Mucosa of rectum (tissue), 2 donors: ENCODE measurements around the gene B4GALT5.
"Not testable (repeated sequence)": the region's sequence is repeated elsewhere in the genome, so short reads cannot be mapped to it uniquely, and the experiment has no call there.

Experiments
- H3K27ac ChIP-seq, 2 donors: one replicate each; pipeline ENCODE4 v1.7.0; 2013; ENCODE audit warnings: inconsistent platforms in 2 of 2, low read depth in 2 of 2, low read length in 2 of 2
- H3K27me3 ChIP-seq, 2 donors: one replicate each; pipeline ENCODE4 v1.7.0; 2013; ENCODE audit warnings: low read length in 2 of 2; ENCODE audit not compliant: control insufficient read depth in 2 of 2, insufficient read depth in 2 of 2
- H3K36me3 ChIP-seq, 2 donors: one replicate each; pipeline ENCODE4 v1.7.0; 2013; ENCODE audit warnings: low read length in 2 of 2; ENCODE audit not compliant: control insufficient read depth in 2 of 2, insufficient read depth in 2 of 2
- H3K4me1 ChIP-seq, 2 donors: one replicate each; pipeline ENCODE4 v1.7.0; 2013; ENCODE audit warnings: low read length in 2 of 2, mild to moderate bottlenecking in 1 of 2; ENCODE audit not compliant: control insufficient read depth in 2 of 2, insufficient read depth in 2 of 2
- H3K4me3 ChIP-seq, 2 donors: one replicate each; pipeline ENCODE4 v1.7.0; 2013; ENCODE audit warnings: low read length in 2 of 2
- H3K9ac ChIP-seq, 2 donors: one replicate each; pipeline ENCODE4 v1.7.0; 2013; ENCODE audit warnings: low read length in 2 of 2, low read depth in 1 of 2, mild to moderate bottlenecking in 1 of 2
- H3K9me3 ChIP-seq, 2 donors: one replicate each; pipeline ENCODE4 v1.7.0; 2013; ENCODE audit warnings: low read length in 2 of 2; ENCODE audit not compliant: control insufficient read depth in 2 of 2
- donor health status: healthy.
- donor health status: Normal muscosa, but diverticular disease.

B4GALT5 gene, protein sequence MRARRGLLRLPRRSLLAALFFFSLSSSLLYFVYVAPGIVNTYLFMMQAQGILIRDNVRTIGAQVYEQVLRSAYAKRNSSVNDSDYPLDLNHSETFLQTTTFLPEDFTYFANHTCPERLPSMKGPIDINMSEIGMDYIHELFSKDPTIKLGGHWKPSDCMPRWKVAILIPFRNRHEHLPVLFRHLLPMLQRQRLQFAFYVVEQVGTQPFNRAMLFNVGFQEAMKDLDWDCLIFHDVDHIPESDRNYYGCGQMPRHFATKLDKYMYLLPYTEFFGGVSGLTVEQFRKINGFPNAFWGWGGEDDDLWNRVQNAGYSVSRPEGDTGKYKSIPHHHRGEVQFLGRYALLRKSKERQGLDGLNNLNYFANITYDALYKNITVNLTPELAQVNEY

GRCh38 chr20:49713753-49714712, at the start of gene B4GALT5:
B4GALT5 (minus strand) TSS chr20:49713878; CDS start chr20:49713690, 188 bp downstream.
- no peaks in the 10 kb centered on the region for H3K9me3 ChIP-seq
- H3K9ac ChIP-seq = peak within 1 kb of the TSS; percentile 81 to 97
- H3K4me1 ChIP-seq = peaks cover 12 to 18% of the 10 kb centered on the region in 2 donors
- peak within 1 kb of the TSS; percentile 85 to 87 for H3K27ac ChIP-seq
- H3K4me3 ChIP-seq = peak within 1 kb of the TSS; percentile 88 to 94
- H3K36me3 ChIP-seq = no peaks in the 10 kb centered on the region
- no peaks in the 10 kb centered on the region for H3K27me3 ChIP-seq

DNA sequence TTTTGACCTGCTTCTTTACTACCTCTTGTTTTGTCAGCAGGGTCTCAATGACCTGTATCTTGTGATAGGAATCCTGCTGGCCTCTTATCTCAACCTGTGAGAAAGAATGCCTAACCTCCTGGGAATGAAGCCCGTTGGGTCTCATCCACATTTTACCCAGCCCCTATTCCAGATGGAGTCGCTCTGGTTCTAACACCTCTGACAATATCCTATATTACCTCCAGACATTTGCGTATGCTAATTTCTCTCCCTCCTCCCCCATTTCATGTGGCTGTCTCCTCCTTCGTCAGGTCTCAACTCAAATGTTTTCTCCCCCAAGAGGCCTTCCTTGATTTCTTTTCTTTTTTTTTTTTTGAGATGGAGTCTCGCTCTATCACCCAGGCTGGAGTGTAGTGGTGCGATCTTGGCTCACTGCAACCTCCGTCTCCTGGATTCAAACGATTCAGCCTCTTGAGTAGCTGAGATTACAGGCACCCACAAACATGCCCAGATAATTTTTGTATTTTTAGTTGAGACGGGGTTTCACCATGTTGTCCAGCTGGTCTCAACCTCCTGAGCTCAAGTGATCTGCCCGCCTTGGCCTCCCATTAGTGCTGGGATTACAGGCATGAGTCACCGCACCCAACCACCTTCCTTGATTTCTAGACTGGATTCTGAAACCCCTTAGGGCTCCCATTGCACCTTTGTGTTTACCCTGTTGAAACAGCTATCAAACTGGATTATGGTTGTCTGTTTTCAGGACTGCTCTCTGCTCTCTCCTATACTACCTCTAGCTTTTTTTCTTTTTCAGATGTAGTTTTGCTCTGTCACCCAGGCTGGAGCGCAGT, 49.5 kb upstream of the B4GALT5 start:
- Histone ChIP-seq H3K4me3 (no peak overlapping the region), H3K9me3 (no peaks in the 10 kb centered on the region), H3K27me3 (no peaks in the 10 kb centered on the region), H3K4me1 (peaks cover 0 to 2% of the 10 kb centered on the region in 2 donors), H3K27ac (no peak overlapping the region), H3K36me3 (no peaks in the 10 kb centered on the region), H3K9ac (no peak overlapping the region)

GRCh38 chr20:49761888-49762287, 48.2 kb upstream of the B4GALT5 start:
- H3K9ac ChIP-seq, H3K4me3 ChIP-seq, H3K27ac ChIP-seq, H3K9me3 ChIP-seq, H3K36me3 ChIP-seq, H3K27me3 ChIP-seq, H3K4me1 ChIP-seq: not testable (repeated sequence)

GRCh38 chr20:49759266-49759950, 45.7 kb upstream of the B4GALT5 start:
- no peak overlapping the region for H3K9ac ChIP-seq
- H3K27me3 ChIP-seq = no peaks in the 10 kb centered on the region
- no peaks in the 10 kb centered on the region for H3K9me3 ChIP-seq

GRCh38 chr20:49758781-49759180, 45.1 kb upstream of the B4GALT5 start:
- H3K4me1 ChIP-seq = no peaks in the 10 kb centered on the region
- H3K4me3 ChIP-seq = no peak overlapping the region
- H3K9ac ChIP-seq = no peak overlapping the region
- H3K36me3 ChIP-seq = no peaks in the 10 kb centered on the region
- H3K27ac ChIP-seq = no peak overlapping the region
- H3K9me3 ChIP-seq = no peaks in the 10 kb centered on the region
- H3K27me3 ChIP-seq = no peaks in the 10 kb centered on the region

More at GRCh38 chr20:49759266-49759950, 45.7 kb upstream of the B4GALT5 start:
- no peak overlapping the region for H3K27ac ChIP-seq
- H3K36me3 ChIP-seq = no peaks in the 10 kb centered on the region
- no peaks in the 10 kb centered on the region for H3K4me1 ChIP-seq
- H3K4me3 ChIP-seq = no peak overlapping the region

GRCh38 chr20:49757597-49757996, 43.9 kb upstream of the B4GALT5 start:
- Histone ChIP-seq H3K27ac (no peak overlapping the region), H3K9me3 (no peaks in the 10 kb centered on the region), H3K27me3 (no peaks in the 10 kb centered on the region), H3K9ac (no peak overlapping the region), H3K4me1 (no peaks in the 10 kb centered on the region), H3K4me3 (no peak overlapping the region), H3K36me3 (no peaks in the 10 kb centered on the region)

GRCh38 chr20:49756241-49756640, 42.6 kb upstream of the B4GALT5 start:
- no peaks in the 10 kb centered on the region for H3K27me3 ChIP-seq
- H3K9ac ChIP-seq = no peak overlapping the region
- no peaks in the 10 kb centered on the region for H3K36me3 ChIP-seq
- peaks cover 0 to 2% of the 10 kb centered on the region in 2 donors for H3K4me1 ChIP-seq
- H3K27ac ChIP-seq = no peak overlapping the region
- H3K9me3 ChIP-seq = no peaks in the 10 kb centered on the region
- H3K4me3 ChIP-seq = no peak overlapping the region

DNA sequence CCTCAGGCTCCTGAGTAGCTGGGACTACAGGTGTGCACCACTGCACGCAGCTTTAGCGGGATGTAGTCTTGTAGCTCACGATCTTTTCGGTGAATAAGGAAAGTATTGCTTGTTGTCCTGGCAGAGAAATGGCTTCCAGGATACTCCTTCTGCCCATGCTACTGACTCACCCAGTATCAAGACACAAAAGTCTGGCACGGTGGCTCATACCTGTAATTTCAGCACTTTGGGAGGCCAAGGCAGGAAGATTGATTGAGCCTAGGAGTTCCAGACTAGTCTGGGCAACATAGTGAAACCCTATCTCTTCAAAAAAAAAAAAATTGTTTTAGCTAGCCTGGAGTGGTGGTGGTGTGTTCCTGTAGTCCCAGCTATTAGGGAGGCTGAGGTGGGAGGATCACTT, 40.9 kb upstream of the B4GALT5 start:
- Histone ChIP-seq H3K27ac (no peak overlapping the region), H3K36me3 (no peaks in the 10 kb centered on the region), H3K9ac (no peak overlapping the region), H3K9me3 (no peaks in the 10 kb centered on the region), H3K27me3 (no peaks in the 10 kb centered on the region), H3K4me3 (no peak overlapping the region), H3K4me1 (peaks cover 0 to 2% of the 10 kb centered on the region in 2 donors)

DNA sequence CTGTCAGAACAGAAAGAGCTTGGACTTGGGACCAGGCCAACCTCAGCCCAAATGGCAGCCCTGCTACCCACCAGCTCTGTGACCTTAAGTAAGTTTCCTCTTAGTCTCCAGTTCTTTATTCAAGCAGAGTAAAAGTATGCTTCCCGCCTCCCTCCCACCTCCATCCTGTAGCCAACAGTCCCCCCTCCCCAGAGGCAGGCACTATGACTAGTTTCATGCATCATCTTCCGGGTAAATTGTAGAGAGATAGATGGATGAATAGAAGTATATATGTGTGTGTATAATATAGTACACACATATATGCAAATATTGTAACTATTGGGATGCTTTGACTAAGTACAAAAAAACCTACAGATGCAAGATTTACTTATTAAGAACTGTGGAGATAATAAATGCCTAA, 39.5 kb upstream of the B4GALT5 start:
- no peaks in the 10 kb centered on the region for H3K9me3 ChIP-seq
- H3K27ac ChIP-seq = no peak overlapping the region
- H3K4me3 ChIP-seq = no peak overlapping the region
- H3K27me3 ChIP-seq = no peaks in the 10 kb centered on the region
- peaks cover 0 to 2% of the 10 kb centered on the region in 2 donors for H3K4me1 ChIP-seq
- H3K9ac ChIP-seq = no peak overlapping the region
- H3K36me3 ChIP-seq = no peaks in the 10 kb centered on the region
